GM12875 (cell line): ENCODE data around the gene ATG9A.

Experiments used
- H3K4me3 ChIP-seq: one replicate; pipeline ENCODE4 v1.5.1; 2011; ENCODE audit warnings: low read depth, low read length, control low read depth
- CTCF ChIP-seq: IDR thresholded peaks from 2 replicates; pipeline ENCODE4 v1.5.1; 2011; ENCODE audit warnings: low read depth, mild to moderate bottlenecking, control low read depth, inconsistent platforms, low read length, moderate library complexity, borderline replicate concordance; ENCODE audit not compliant: insufficient read depth

ATG9A gene

DNA sequence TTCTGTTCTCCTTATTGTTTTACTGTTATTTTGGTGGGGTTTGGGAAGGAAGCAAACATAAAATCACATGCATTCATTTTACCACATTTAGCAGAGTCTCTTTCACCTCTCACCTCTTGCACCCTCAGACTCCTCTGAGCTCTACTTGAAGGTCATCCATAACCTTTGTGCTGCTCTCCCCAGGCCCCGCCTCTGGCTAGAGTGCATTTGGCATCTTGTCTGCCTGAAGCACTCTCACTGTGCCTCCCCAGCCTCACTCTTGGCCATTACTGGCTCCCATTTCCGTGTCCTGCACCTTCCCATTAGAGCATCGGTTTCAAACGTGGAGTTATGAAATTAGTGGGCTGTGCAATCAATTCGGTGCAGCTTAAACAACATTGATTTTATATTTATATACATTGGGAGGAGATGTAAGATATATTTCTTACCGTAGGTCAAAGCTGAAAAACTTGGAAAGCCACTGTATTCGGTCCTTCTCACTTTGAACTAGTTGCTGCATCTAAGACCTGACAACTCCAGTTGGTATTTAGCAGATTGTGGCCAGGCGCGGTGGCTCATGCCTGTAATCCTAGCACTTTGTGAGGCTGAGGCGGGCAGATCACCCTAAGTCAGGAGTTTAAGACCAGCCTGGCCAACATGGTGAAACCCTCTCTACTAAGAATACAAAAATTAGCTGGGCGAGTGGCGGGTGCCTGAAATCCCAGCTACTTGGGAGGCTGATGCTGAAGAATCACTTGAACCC, 29.8 kb downstream of the ATG9A start:
- TF ChIP-seq CTCF, result no peak
- H3K4me3 ChIP-seq, result no peak overlapping the region

DNA sequence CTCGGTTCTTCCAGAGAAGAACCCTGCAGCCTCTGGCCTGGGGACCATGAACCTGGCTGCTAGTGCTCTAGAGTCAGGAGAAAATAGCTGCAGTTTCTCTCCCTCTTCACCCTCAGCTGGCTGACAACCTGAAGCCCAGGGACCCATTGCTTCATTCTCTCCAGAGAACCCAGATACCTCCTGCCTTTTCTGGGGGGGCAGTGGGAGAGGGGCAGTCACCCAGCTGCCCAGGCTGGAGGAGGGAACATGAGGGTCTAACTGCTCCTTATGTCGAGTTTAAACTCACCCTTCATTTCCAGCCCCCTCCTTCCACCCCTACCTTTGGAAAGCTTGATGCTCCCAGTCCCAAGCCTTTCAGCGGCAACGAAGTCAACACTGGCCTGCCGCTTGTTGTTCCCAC, 30.5 kb downstream of the ATG9A start:
- no peak for TF ChIP-seq CTCF
- H3K4me3 ChIP-seq, result no peak overlapping the region

DNA sequence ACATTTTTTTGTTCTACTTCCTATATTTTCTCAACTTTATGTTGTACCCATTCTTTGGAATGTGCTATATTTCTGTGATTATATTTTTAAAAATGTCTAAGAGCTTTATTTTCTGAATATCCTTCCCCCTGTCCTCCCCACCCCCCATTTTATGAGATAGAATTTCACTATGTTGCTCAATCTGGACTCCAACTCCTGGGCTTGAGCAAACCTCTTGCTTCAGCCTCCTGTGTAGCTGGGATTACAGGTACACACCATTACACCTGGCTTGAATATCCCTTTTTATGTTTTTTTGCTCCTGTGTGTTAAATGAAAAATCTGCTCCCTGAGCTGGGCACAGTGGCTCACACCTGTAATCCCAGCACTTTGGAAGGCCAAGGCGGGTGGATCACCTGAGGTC, 32.0 kb downstream of the ATG9A start:
- no peak overlapping the region for H3K4me3 ChIP-seq
- no peak for TF ChIP-seq CTCF

DNA sequence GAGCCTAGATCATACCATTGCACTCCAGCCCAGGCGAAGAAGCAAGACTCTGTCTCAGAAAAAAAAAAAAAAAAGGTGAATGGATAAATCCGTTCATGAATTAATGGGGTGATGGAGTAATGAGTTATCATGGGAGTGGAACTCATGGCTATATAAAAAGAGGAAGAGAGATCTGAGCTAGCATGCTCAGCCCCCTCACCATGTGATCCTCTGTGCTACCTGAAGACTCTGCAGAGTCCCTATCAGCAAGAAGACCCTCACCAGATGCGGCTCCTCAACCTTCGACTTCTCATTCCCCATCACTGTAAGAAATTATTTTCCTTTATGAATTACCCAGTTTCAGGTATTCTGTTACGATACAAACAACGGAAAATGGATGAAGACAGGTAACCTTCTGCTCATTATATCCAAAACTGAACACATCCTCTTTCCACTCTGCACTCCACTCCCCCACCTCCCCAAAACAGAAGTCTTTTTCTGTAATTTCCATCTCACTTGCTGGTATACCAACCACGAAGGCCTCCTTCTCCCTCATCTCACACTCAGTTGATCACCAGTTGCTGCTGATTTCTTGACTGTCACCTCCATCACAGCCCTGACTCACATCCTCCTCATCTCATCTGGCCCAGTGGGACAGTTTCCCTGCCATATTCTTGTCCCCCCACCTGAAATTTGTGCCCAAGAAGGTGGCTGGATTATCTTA, 42.5 kb downstream of the ATG9A start:
- TF ChIP-seq CTCF, result no peak
- no peak overlapping the region for H3K4me3 ChIP-seq

DNA sequence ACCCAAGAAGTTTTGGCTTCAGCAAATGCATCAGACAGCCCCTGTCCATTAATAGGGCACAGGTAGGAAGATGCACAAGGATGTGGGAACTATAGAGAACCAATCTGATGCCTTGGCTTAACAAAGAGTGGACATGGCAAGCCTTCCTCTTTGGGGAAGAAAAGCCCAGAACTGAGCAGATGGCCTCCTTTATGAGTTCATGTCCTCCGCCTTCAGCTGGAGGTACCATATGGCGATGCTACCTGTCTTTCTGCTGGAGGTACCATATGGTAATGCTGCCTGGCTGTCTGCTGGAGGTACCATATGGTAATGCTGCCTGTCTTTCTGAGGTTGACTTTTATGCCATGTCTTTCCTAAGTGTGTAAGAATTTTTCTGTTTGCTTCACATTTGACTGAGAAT, 45.3 kb downstream of the ATG9A start:
- TF ChIP-seq CTCF, result no peak
- H3K4me3 ChIP-seq, result no peak overlapping the region

GRCh38 chr2:219183151-219183772, 46.2 kb downstream of the ATG9A start:
- no peak overlapping the region for H3K4me3 ChIP-seq
- TF ChIP-seq CTCF, result no peak
